Measurements from ENCODE around the gene ANXA4. TPM values are rescaled to one million over a fixed set of nuclear protein-coding genes. Genes with fewer than 3 reads are reported as not detected.
A peak's percentile ranks its signal among the peaks of the same experiment; 100 is the strongest.
"Not testable (repeated sequence)": the region's sequence is repeated elsewhere in the genome, so short reads cannot be mapped to it uniquely, and the experiment has no call there.

ANXA4 gene
- total RNA-seq, 1 donor from 2014 or later: 36.2 TPM

- Mint-ChIP-seq H3K27me3 (ENCODE audit: insufficient read depth) (no peaks in the 10 kb centered on the region), H3K9me3 (no peaks in the 10 kb centered on the region)
- intact Hi-C loops (cut with micrococcal nuclease): no loop called here
Observed at GRCh38 chr2:69797235-69797634, 55.3 kb downstream of the ANXA4 start.

GRCh38 chr2:69797836-69798289 is 55.9 kb downstream of the ANXA4 start:
- no peaks in the 10 kb centered on the region for H3K9me3 Mint-ChIP-seq
- H3K36me3 Mint-ChIP-seq (ENCODE audit: low read depth): peaks cover 16% of the 10 kb centered on the region
- H3K4me3 Mint-ChIP-seq: no peak overlapping the region
- H3K4me1 Mint-ChIP-seq (ENCODE audit: low read depth): peaks cover 34% of the 10 kb centered on the region
- no peak for DNase-seq (ENCODE audit: low spot score)
- intact Hi-C loops (cut with micrococcal nuclease): no loop called here
- no peak overlapping the region for H3K27ac Mint-ChIP-seq
- H3K27me3 Mint-ChIP-seq (ENCODE audit: insufficient read depth): no peaks in the 10 kb centered on the region

More at GRCh38 chr2:69797235-69797634, 55.3 kb downstream of the ANXA4 start:
- Mint-ChIP-seq H3K27ac (no peak overlapping the region), H3K4me3 (no peak overlapping the region), H3K4me1 (ENCODE audit: low read depth) (peaks cover 34% of the 10 kb centered on the region), H3K36me3 (ENCODE audit: low read depth) (peaks cover 15% of the 10 kb centered on the region)
- no peak for DNase-seq (ENCODE audit: low spot score)

- H3K27me3 Mint-ChIP-seq (ENCODE audit: insufficient read depth): no peaks in the 10 kb centered on the region
- H3K4me3 Mint-ChIP-seq: no peak overlapping the region
- intact Hi-C loops (cut with micrococcal nuclease): no loop called here
- H3K36me3 Mint-ChIP-seq (ENCODE audit: low read depth): peaks cover 19% of the 10 kb centered on the region
- peaks cover 38% of the 10 kb centered on the region for H3K4me1 Mint-ChIP-seq (ENCODE audit: low read depth)
- DNase-seq (ENCODE audit: low spot score): no peak
- H3K9me3 Mint-ChIP-seq: no peaks in the 10 kb centered on the region
- no peak overlapping the region for H3K27ac Mint-ChIP-seq
Observed at GRCh38 chr2:69798290-69798908, 56.5 kb downstream of the ANXA4 start.

GRCh38 chr2:69798909-69799526 is 57.1 kb downstream of the ANXA4 start:
- no peaks in the 10 kb centered on the region for H3K9me3 Mint-ChIP-seq
- peaks cover 42% of the 10 kb centered on the region for H3K4me1 Mint-ChIP-seq (ENCODE audit: low read depth)
- intact Hi-C loops (cut with micrococcal nuclease): no loop called here
- H3K4me3 Mint-ChIP-seq: no peak overlapping the region
- H3K27me3 Mint-ChIP-seq (ENCODE audit: insufficient read depth): no peaks in the 10 kb centered on the region
- H3K36me3 Mint-ChIP-seq (ENCODE audit: low read depth): peaks cover 22% of the 10 kb centered on the region
- H3K27ac Mint-ChIP-seq: no peak overlapping the region
- no peak for DNase-seq (ENCODE audit: low spot score)

- Mint-ChIP-seq H3K27me3 (ENCODE audit: insufficient read depth) (no peaks in the 10 kb centered on the region), H3K36me3 (ENCODE audit: low read depth) (peaks cover 25% of the 10 kb centered on the region), H3K9me3 (no peaks in the 10 kb centered on the region), H3K4me1 (ENCODE audit: low read depth) (peaks cover 50% of the 10 kb centered on the region), H3K4me3 (no peak overlapping the region), H3K27ac (no peak overlapping the region)
- intact Hi-C loops (cut with micrococcal nuclease): no loop called here
- DNase-seq (ENCODE audit: low spot score): no peak
Observed at GRCh38 chr2:69801745-69802290, 59.9 kb downstream of the ANXA4 start.

GRCh38 chr2:69802781-69803367 is 60.9 kb downstream of the ANXA4 start:
- H3K4me3 Mint-ChIP-seq; DNase-seq (ENCODE audit: low spot score); H3K27me3 Mint-ChIP-seq (ENCODE audit: insufficient read depth); H3K27ac Mint-ChIP-seq; intact Hi-C loops (cut with micrococcal nuclease); H3K9me3 Mint-ChIP-seq: not testable (repeated sequence)
- Mint-ChIP-seq H3K36me3 (ENCODE audit: low read depth) (peaks cover 27% of the 10 kb centered on the region), H3K4me1 (ENCODE audit: low read depth) (peaks cover 44% of the 10 kb centered on the region)

GRCh38 chr2:69804416-69804815 is 62.5 kb downstream of the ANXA4 start:
- H3K27me3 Mint-ChIP-seq (ENCODE audit: insufficient read depth): no peaks in the 10 kb centered on the region
- no peak overlapping the region for H3K4me3 Mint-ChIP-seq
- no peaks in the 10 kb centered on the region for H3K9me3 Mint-ChIP-seq
- H3K36me3 Mint-ChIP-seq (ENCODE audit: low read depth): peaks cover 32% of the 10 kb centered on the region
- peaks cover 28% of the 10 kb centered on the region for H3K4me1 Mint-ChIP-seq (ENCODE audit: low read depth)
- intact Hi-C loops (cut with micrococcal nuclease): no loop called here
- no peak for DNase-seq (ENCODE audit: low spot score)
- peak overlapping the region; percentile 56 for H3K27ac Mint-ChIP-seq

- Mint-ChIP-seq H3K27ac (no peak overlapping the region), H3K4me1 (ENCODE audit: low read depth) (peaks cover 23% of the 10 kb centered on the region), H3K4me3 (no peak overlapping the region), H3K27me3 (ENCODE audit: insufficient read depth) (no peaks in the 10 kb centered on the region), H3K36me3 (ENCODE audit: low read depth) (peaks cover 27% of the 10 kb centered on the region), H3K9me3 (no peaks in the 10 kb centered on the region)
- DNase-seq (ENCODE audit: low spot score): no peak
- intact Hi-C loops (cut with micrococcal nuclease): no loop called here
Observed at GRCh38 chr2:69805887-69806286, 64.0 kb downstream of the ANXA4 start.

GRCh38 chr2:69807821-69808540 is 66.0 kb downstream of the ANXA4 start:
- peaks cover 15% of the 10 kb centered on the region for H3K4me1 Mint-ChIP-seq (ENCODE audit: low read depth)
- DNase-seq (ENCODE audit: low spot score): no peak
- H3K27ac Mint-ChIP-seq: no peak overlapping the region
- intact Hi-C loops (cut with micrococcal nuclease): no loop called here
- no peaks in the 10 kb centered on the region for H3K27me3 Mint-ChIP-seq (ENCODE audit: insufficient read depth)
- no peak overlapping the region for H3K4me3 Mint-ChIP-seq
- H3K36me3 Mint-ChIP-seq (ENCODE audit: low read depth): peaks cover 22% of the 10 kb centered on the region
- no peaks in the 10 kb centered on the region for H3K9me3 Mint-ChIP-seq

GRCh38 chr2:69810550-69810949 is 68.6 kb downstream of the ANXA4 start:
- H3K27me3 Mint-ChIP-seq (ENCODE audit: insufficient read depth): no peaks in the 10 kb centered on the region
- DNase-seq (ENCODE audit: low spot score): no peak
- H3K4me1 Mint-ChIP-seq (ENCODE audit: low read depth): no peaks in the 10 kb centered on the region
- no peaks in the 10 kb centered on the region for H3K9me3 Mint-ChIP-seq
- H3K4me3 Mint-ChIP-seq: no peak overlapping the region
- H3K36me3 Mint-ChIP-seq (ENCODE audit: low read depth): peaks cover 16% of the 10 kb centered on the region
- intact Hi-C loops (cut with micrococcal nuclease): no loop called here
- no peak overlapping the region for H3K27ac Mint-ChIP-seq

- peaks cover 16% of the 10 kb centered on the region for H3K36me3 Mint-ChIP-seq (ENCODE audit: low read depth)
- no peak overlapping the region for H3K4me3 Mint-ChIP-seq
- no peak overlapping the region for H3K27ac Mint-ChIP-seq
- H3K4me1 Mint-ChIP-seq (ENCODE audit: low read depth): no peaks in the 10 kb centered on the region
- H3K27me3 Mint-ChIP-seq (ENCODE audit: insufficient read depth): no peaks in the 10 kb centered on the region
- no peak for DNase-seq (ENCODE audit: low spot score)
- intact Hi-C loops (cut with micrococcal nuclease): no loop called here
- H3K9me3 Mint-ChIP-seq: no peaks in the 10 kb centered on the region
Observed at GRCh38 chr2:69811018-69811417, 69.1 kb downstream of the ANXA4 start.

- Mint-ChIP-seq H3K9me3 (no peaks in the 10 kb centered on the region), H3K4me1 (ENCODE audit: low read depth) (peaks cover 6% of the 10 kb centered on the region), H3K27me3 (ENCODE audit: insufficient read depth) (no peaks in the 10 kb centered on the region), H3K27ac (no peak overlapping the region), H3K36me3 (ENCODE audit: low read depth) (peaks cover 13% of the 10 kb centered on the region), H3K4me3 (no peak overlapping the region)
- intact Hi-C loops (cut with micrococcal nuclease): no loop called here
- no peak for DNase-seq (ENCODE audit: low spot score)
Observed at GRCh38 chr2:69811591-69811990, 69.7 kb downstream of the ANXA4 start.

- Mint-ChIP-seq H3K36me3 (ENCODE audit: low read depth) (peaks cover 18% of the 10 kb centered on the region), H3K9me3 (no peaks in the 10 kb centered on the region), H3K27ac (no peak overlapping the region), H3K27me3 (ENCODE audit: insufficient read depth) (no peaks in the 10 kb centered on the region), H3K4me3 (no peak overlapping the region), H3K4me1 (ENCODE audit: low read depth) (peaks cover 13% of the 10 kb centered on the region)
- no peak for DNase-seq (ENCODE audit: low spot score)
- intact Hi-C loops (cut with micrococcal nuclease): no loop called here
Observed at GRCh38 chr2:69815717-69816116, 73.8 kb downstream of the ANXA4 start.
